NOMO-1 (cell line): ENCODE data around the gene RFESD.
"Not testable (repeated sequence)": the region's sequence is repeated elsewhere in the genome, so short reads cannot be mapped to it uniquely, and the experiment has no call there.

Source experiments
- DNase-seq, 2 experiments: peaks; one replicate each; lab custom pipeline; 2025; ENCODE audit not compliant: unreplicated experiment in 2 of 2; lab: John Stamatoyannopoulos, UW

The RFESD gene

DNA sequence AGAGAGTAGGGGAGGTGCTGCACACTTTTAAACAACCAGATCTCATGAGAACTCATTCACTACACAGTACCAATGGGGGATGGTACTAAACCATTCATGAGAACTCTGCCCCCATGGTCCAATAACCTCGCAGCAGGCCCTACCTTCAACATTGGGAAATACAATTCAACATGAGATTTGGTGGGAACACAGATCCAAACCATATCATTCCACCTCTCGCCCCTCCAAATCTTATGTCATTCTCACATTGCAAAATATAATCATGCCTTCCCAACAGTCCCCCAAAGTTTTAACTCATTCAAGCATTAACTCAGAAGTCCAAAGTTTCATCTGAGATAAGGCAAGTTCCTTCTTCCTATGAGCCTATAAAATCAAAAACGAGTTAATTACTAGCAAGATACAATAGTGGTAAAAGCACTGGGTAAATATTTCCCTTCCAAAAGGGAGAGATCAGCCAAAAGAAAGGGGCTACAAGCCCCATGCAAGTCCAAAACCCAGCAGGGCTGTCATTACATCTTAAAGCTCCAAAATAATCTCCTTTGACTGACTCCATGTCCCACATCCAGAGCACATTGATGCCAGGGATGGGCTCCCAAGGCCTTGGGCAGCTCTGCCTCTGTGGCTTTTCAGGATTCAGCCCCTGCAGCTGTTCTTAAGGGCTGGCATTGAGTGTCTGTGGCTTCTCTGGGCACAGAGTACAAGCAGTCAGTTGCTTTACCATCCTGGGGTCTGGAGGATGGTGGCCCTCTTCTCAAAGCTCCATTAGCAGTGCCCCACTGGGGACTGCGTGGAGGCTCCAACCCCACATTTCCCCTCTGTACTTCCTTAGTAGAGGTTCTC lies 18.4 kb upstream of the RFESD start:
- DNase-seq: no peak

GRCh38 chr5:95628933-95629332 lies 17.6 kb upstream of the RFESD start:
- DNase-seq: no peak

DNA sequence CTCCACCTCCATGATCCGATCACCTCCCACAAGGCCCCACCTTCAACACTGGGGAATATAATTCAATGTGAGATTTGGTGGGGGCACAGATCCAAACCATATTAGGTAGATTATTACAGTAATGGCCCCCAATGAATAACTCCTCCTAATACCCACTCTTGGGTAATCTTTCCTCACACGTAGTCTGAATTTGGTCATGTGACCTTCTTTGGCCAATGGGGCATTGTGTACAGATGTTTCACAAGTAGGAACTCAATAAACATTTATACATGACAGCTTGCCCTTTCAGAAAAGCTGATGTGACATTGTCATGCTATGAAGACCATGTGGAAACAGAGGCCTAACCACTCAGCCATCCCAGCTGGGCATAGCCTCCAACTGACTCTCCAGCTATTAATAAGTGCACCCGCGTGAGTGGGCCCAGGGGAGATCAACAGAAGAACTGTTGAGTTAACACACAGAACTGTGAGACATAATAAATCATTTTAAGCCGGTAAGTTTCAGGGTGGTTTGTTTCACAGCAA lies 16.1 kb upstream of the RFESD start:
- DNase-seq: no peak

DNA sequence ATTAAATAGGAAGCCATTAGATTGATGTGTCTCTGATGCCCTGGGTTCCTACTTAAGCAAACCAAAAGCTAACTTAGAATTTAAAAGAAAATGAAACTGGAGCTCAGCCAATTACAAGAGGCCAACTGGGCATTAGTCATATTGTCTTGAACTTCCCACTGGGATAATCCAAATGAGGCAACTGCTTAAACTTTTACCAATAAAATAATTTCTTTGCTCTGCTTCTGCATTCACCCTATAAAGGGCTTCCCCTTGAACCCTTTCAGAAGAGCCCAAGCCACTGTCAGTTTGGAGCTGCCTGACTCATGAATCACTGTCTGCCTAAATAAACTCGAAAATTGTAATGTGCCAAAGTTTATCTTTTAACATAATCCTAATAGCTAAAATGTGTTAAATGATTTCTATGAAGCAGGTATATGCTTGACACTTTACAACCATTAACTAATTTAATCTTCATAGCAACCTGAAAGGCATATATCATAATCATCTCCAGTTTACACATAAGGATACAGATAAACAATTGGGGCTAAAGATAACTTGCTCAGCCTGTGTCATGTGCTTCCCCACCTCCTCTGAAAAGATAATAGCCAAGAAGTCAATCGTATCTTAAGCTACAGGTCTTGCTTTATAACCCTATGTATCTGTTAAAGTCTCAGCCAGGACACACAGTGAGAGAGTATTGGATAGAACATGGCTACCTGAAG lies 15.2 kb upstream of the RFESD start:
- no peak for DNase-seq

DNA sequence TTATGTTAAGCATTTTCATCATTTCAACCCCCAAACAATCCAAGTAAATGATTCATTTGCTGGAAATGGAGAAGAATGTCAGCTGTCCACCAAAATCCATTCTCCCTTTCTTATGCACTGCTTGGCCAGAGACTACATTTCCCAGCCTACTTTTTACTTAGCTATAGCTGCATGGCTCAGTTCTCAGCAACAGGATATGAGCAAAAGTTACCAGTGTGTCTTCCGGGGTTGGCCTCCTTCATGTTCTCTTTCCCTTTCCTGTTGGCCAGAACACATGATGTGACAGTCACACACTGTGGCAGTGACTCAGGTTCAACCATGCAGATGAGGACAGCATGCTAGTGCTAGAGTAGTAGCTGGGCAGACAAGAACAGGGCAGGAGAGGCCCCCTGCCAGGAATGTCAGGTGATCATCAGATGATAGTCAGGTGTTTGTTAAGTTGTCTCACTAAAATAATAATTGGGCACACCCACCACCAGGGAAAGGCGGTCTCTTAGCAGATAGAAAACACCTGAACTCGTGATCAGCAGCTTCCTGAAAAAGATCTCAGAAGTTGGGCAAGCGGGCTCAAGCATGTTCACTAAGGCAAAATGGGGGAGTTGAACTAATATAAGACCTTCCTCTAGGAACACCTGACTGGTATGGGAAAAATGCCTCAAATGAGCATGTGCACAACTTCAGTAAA lies 14.4 kb upstream of the RFESD start:
- peak in 1 of 2 experiments; percentile 13 for DNase-seq

DNA sequence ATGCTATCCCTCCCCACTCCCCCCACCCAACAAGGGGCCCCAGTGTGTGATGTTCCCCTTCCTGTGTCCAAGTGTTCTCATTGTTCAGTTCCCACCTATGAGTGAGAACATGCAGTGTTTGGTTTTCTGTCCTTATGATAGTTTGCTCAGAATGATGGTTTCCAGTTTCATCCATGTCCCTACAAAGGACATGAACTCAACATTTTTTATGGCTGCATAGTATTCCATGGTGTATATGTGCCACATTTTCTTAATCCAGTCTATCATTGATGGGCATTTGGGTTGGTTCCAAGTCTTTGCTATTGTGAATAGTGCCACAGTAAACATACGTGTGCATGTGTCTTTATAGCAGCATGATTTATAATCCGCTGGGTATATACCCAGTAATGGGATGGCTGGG lies 13.6 kb upstream of the RFESD start:
- DNase-seq: not testable (repeated sequence)

DNA sequence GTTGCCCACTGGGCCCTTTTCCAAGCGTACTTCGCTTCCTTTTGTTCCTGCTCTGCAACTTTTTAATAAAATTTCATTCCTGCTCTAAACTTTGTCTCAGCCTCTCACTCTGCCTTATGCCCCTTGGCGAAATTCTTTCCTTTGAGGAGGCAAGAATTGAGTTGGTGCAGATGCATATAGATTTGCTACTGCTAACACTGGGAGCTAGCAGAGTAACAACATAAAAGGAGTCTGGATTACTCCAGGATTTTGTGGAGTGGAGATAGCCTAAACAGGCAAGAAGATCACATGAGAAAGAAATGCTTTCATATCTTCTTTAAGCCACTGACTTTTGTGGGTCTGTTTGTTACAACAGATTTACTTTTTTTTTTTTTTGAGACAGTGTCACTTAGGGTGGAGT lies 12.9 kb upstream of the RFESD start:
- no peak for DNase-seq

GRCh38 chr5:95634081-95634480 lies 12.5 kb upstream of the RFESD start:
- DNase-seq: no peak

DNA sequence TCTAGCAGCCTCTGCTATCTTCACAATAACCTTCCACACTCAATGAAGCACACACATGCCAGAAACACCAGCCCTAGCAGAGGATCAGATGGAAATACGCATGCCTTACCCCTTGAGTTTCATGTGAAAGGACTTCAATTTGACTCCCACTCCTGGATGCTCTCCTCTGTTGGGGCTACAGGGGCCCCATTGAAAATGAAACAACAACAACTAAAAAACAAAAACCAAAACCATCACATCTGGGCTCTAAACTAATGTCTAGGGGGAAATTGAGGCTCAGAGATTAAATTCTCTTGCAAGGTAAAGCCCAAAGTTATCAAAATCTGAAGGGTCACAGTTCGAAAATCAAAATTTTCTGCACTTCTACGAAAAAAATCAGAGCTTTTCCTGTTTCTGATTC lies 7.9 kb upstream of the RFESD start:
- no peak for DNase-seq

DNA sequence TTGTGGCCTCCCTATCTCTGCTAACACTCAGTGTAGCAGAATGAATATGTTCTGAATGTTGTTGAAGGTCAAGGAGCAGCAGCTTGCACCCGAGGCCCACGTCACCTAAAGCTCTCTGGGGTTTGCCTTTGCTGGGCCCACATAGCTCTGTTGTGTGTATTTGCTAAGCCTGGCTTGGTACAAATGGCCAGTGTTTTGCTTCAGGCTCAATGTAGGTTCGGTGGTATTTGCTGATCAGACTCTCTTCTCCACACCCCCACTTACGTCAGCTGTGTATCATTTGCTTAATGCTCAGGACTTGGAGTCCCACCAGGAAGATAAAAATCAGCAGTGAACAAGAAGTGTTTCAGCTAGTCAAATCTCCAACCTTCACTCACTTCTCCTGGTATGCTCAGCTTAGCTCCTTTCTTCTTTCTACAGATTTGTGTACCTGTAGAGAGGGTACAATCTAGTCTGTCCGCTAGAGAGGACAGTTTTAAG lies 4.8 kb upstream of the RFESD start:
- no peak for DNase-seq

DNA sequence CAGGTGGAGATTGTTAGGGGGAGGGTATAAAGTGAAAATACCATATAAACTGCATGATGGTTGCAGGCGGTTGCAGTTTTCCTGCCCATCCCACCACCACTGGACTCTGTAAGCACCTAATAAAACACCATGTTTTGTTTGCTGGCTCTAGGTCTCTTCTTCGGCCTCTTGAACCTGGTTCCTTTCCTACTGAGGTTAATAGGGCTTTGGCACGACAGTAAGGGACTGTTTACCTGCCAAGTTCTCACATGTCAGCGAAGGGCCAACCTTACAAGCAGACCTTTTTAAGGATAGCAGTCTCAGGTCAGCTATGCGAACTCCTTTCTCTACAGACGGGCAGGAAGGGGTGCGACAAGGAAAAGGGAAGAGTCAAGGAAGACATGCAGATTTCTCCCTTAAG lies 3.4 kb upstream of the RFESD start:
- no peak for DNase-seq

DNA sequence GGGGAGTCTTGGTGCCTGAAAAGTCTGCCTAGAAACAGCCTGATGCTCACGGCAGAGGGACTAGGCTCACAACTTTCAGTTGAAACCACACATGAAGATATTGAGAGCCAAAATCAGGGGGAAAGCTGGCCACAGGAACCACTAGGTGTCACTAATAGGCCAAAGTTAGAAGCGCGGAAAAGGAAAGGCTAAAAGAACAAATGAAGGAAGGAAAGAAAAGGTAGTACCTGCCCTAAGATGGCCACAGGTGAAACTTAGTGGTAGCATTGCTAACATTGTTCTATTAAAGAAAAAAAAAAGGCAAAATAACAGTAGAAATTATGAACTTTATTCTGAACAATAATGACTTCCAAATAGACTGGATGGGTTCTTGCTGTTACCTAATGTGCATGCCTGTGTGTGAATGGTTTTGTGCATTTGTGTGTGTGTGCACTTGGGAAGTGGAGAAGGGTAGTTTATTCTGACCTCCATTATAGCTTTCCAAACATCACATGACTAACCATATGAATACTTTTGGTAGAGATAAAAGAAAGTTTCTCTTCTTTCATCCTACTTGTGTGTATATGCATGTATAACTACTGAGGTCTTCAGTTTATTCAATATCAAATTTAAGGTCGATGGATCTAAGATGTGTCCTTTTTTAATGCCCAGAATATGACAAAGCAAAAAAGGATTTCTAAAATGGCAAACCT lies 2.1 kb upstream of the RFESD start:
- DNase-seq: peak; percentile 27 to 58

GRCh38 chr5:95646226-95646568 lies 380 bp upstream of the RFESD start:
- DNase-seq: not testable (repeated sequence)

DNA sequence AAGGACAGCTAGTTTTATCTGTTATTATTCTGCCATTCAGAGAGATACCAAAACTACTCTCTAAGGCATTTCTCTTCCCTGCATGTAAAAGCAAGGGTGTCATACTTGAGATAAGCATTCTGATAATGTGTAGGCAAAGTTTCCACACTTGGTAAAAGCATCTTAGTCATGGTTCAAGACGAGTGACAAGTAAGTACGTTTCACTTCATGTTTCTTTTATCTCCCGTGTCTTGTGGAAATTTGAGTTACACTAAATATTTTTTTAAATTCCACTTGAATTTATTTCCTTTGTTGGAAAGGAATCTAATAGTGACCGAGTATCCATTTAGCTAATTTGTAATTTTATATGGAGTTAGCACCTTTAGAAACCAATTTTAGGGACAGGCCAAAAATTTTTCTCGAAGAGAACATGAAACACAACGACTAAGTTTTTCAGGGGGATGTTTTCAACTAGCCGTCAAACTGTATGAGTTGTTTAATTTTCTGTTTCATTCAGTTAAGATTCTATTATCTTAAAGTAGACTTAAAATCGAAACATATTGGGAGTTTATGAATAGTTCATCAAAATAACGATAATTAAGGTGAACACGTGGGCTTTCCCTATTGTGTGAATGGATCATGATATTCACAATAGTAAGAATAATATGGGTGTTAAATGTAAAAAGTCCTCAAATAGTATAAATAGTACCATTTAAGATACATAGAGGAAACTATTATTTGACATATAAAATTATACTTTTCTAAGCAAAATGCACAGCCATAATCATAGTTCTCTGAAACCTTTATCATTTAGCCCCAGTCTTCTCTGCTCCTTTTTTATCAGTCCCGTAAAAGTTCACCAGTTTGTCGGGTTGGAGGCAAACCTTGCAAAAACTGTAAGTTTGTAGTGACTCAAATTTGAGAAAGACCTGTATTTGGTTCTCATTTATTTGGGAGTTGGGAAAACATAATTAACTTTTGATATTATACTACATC lies 1.6 kb downstream of the RFESD start:
- peak in 1 of 2 experiments; percentile 56 for DNase-seq

DNA sequence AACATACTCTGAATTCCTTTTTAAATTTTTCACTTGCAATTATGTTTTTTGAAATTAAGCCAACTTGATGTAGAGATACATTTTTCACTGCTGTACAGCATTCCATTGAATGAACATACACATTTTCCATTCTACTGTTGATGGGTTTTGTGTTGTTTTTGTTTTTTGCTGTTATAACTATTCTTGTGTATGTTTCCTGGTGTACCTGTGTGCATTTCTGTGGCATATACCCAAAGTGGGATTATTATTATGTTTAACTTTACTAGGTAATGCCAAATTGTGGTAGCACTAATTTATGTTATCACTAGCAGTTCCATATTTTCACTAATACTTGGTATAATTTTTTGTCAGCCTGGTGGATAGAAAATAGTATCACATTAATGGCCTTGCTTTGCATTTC lies 2.7 kb downstream of the RFESD start:
- no peak for DNase-seq

- no peak for DNase-seq
These were observed 3.5 kb downstream of the RFESD start for GRCh38 chr5:95649842-95650620.

GRCh38 chr5:95652849-95653248 lies 6.3 kb downstream of the RFESD start:
- DNase-seq: no peak

DNA sequence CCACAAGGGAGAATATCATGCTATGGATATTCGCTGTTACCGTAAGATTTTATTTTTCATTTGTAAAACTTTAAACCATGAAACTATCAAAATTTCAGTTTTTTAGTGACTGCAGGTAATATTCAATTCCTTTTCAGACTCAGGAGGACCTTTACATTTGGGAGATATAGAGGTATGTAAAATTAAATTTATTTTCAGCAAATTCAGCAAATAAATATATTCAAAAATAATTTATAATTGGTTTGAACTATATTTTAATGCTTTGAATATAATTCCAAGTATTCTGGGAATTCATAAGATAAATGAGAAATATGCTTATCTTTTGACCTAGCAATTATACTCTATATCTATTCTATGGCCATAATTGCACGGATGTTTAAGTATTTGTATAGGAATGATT lies 7.6 kb downstream of the RFESD start:
- DNase-seq: no peak

GRCh38 chr5:95655575-95655974 lies 9.0 kb downstream of the RFESD start:
- no peak for DNase-seq
